DND-41 (cell line): ENCODE measurements around the gene UST.

ENCODE experiments used
- ATAC-seq: fragments of 200-7000 bp; cut with Tn5 transposase; 3 replicates; pipeline ENCODE4 v1.9.1; 2021; ENCODE audit warnings: low read depth; ENCODE audit not compliant: insufficient read depth
- DNase-seq: peaks from one replicate; pipeline ENCODE4 v3.0.0-alpha.2; 2020
- H2AFZ ChIP-seq: 2 replicates; pipeline ENCODE4 v1.6.0; 2012; ENCODE audit warnings: low read depth, low read length
- H3K27ac ChIP-seq: 2 replicates; pipeline ENCODE4 v1.5.1; 2012; ENCODE audit warnings: low read length, inconsistent platforms
- H3K27me3 ChIP-seq: fragments of 200-600 bp; sonication (generic); 2 replicates; pipeline ENCODE4 v1.6.0; 2012; ENCODE audit warnings: low read length, mild to moderate bottlenecking, inconsistent platforms; ENCODE audit not compliant: insufficient read depth, poor library complexity
- H3K36me3 ChIP-seq: 2 replicates; pipeline ENCODE4 v1.5.1; 2012; ENCODE audit warnings: low read length, inconsistent platforms; ENCODE audit not compliant: insufficient read depth
- H3K4me1 ChIP-seq: 2 replicates; pipeline ENCODE4 v1.5.1; 2012; ENCODE audit warnings: mild to moderate bottlenecking, low read length; ENCODE audit not compliant: insufficient read depth
- H3K4me2 ChIP-seq: 2 replicates; pipeline ENCODE4 v1.6.0; 2012; ENCODE audit warnings: mild to moderate bottlenecking, moderate library complexity, low read length, inconsistent platforms; ENCODE audit not compliant: insufficient read depth
- H3K4me3 ChIP-seq, 2 experiments: fragments of 200-600 bp in 1 of 2; shearing (Covaris generic) in 1 of 2; 2 replicates each; pipeline ENCODE4 v1.5.1; 2012 to 2016; ENCODE audit warnings: inconsistent platforms in 2 of 2, low read length in 2 of 2, mild to moderate bottlenecking in 2 of 2, low read depth in 1 of 2, moderate library complexity in 1 of 2
- H3K79me2 ChIP-seq: 2 replicates; pipeline ENCODE4 v1.6.0; 2012; ENCODE audit warnings: low read length, inconsistent platforms; ENCODE audit not compliant: insufficient read depth
- H3K9ac ChIP-seq: 2 replicates; pipeline ENCODE4 v1.6.0; 2012; ENCODE audit warnings: low read depth, mild to moderate bottlenecking, inconsistent platforms, low read length, moderate library complexity
- H3K9me3 ChIP-seq: 2 replicates; pipeline ENCODE4 v1.5.1; 2012; ENCODE audit warnings: low read length, moderate library complexity, mild to moderate bottlenecking, inconsistent platforms; ENCODE audit not compliant: insufficient read depth, severe bottlenecking
- H4K20me1 ChIP-seq: 2 replicates; pipeline ENCODE4 v1.6.0; 2012; ENCODE audit warnings: low read length; ENCODE audit not compliant: insufficient read depth
- CTCF ChIP-seq: IDR thresholded peaks from 2 replicates; pipeline ENCODE4 v1.5.1; 2012; ENCODE audit warnings: borderline replicate concordance, low read length, moderate library complexity, mild to moderate bottlenecking; ENCODE audit not compliant: poor library complexity, severe bottlenecking; ENCODE audit errors: extremely low read depth
- EZH2 ChIP-seq: IDR thresholded peaks from 3 replicates; pipeline ENCODE4 v1.6.1; 2012; ENCODE audit warnings: borderline replicate concordance, low read depth, mild to moderate bottlenecking, moderate library complexity, low read length, inconsistent platforms; ENCODE audit not compliant: severe bottlenecking

Gene UST

GRCh38 chr6:148739822-148740128 is 7.1 kb upstream of the UST start:
- H3K4me3 ChIP-seq = no peak overlapping the region
- no peaks in the 10 kb centered on the region for H3K9me3 ChIP-seq
- TF ChIP-seq CTCF = no peak
- TF ChIP-seq EZH2 = no peak
- no peaks in the 10 kb centered on the region for H3K4me1 ChIP-seq
- no peak overlapping the region for H3K27ac ChIP-seq
- H3K79me2 ChIP-seq = no peaks in the 10 kb centered on the region
- ATAC-seq (no peak), DNase-seq (no peak)
- no peaks in the 10 kb centered on the region for H3K27me3 ChIP-seq
- no peak overlapping the region for H3K9ac ChIP-seq
- H3K4me2 ChIP-seq = no peak overlapping the region
- H3K36me3 ChIP-seq = no peaks in the 10 kb centered on the region
- H2AFZ ChIP-seq = no peak overlapping the region
- no peaks in the 10 kb centered on the region for H4K20me1 ChIP-seq

- H3K4me1 ChIP-seq = peaks cover 22% of the 10 kb centered on the region
- TF ChIP-seq CTCF (no peak), EZH2 (no peak)
- H3K27ac ChIP-seq = no peak overlapping the region
- DNase-seq = no peak
- H3K9ac ChIP-seq = no peak overlapping the region
- peaks cover 8% of the 10 kb centered on the region for H4K20me1 ChIP-seq
- no peak overlapping the region for H2AFZ ChIP-seq
- peaks cover 2% of the 10 kb centered on the region for H3K79me2 ChIP-seq
- H3K27me3 ChIP-seq = peaks cover 11% of the 10 kb centered on the region
- no peak overlapping the region for H3K4me2 ChIP-seq
- H3K4me3 ChIP-seq = no peak overlapping the region
- H3K9me3 ChIP-seq = no peaks in the 10 kb centered on the region
- no peak for ATAC-seq
- no peaks in the 10 kb centered on the region for H3K36me3 ChIP-seq
Measured at GRCh38 chr6:148743476-148743875, 3.4 kb upstream of the UST start.

- H3K27ac ChIP-seq = peak overlapping the region; percentile 76
- H3K4me2 ChIP-seq = peak overlapping the region; percentile 84
- H3K27me3 ChIP-seq = peaks cover 11% of the 10 kb centered on the region
- peaks cover 33% of the 10 kb centered on the region for H3K4me1 ChIP-seq
- H3K9ac ChIP-seq = peak overlapping the region; percentile 68
- H3K36me3 ChIP-seq = no peaks in the 10 kb centered on the region
- DNase-seq (no peak), ATAC-seq (no peak)
- peaks cover 12% of the 10 kb centered on the region for H4K20me1 ChIP-seq
- TF ChIP-seq EZH2 (no peak), CTCF (no peak)
- peak overlapping the region; percentile 94 for H2AFZ ChIP-seq
- H3K4me3 ChIP-seq = peak overlapping the region; percentile 29 to 86; a peak in 3 of 4 replicates
- H3K79me2 ChIP-seq = peaks cover 4% of the 10 kb centered on the region
- H3K9me3 ChIP-seq = no peaks in the 10 kb centered on the region
Measured at GRCh38 chr6:148745926-148746325, 904 bp upstream of the UST start.

- H3K4me1 ChIP-seq = peaks cover 33% of the 10 kb centered on the region
- peak overlapping the region; percentile 84 for H3K4me2 ChIP-seq
- no peaks in the 10 kb centered on the region for H3K36me3 ChIP-seq
- H2AFZ ChIP-seq = peak overlapping the region; percentile 94
- peak overlapping the region; percentile 67 to 86 for H3K4me3 ChIP-seq
- H4K20me1 ChIP-seq = peaks cover 12% of the 10 kb centered on the region
- peaks cover 4% of the 10 kb centered on the region for H3K79me2 ChIP-seq
- no peaks in the 10 kb centered on the region for H3K9me3 ChIP-seq
- H3K27me3 ChIP-seq = peaks cover 11% of the 10 kb centered on the region
- peak overlapping the region; percentile 68 for H3K9ac ChIP-seq
- ATAC-seq (no peak), DNase-seq (no peak)
- no peak for TF ChIP-seq EZH2
- no peak for TF ChIP-seq CTCF
- H3K27ac ChIP-seq = peak overlapping the region; percentile 30; the same call in 1 of the 2 replicates
Measured at GRCh38 chr6:148747145-148747470, 278 bp downstream of the UST start.
